ENCODE results near the gene F5. TPM values are rescaled to one million over a fixed set of nuclear protein-coding genes. Genes with fewer than 3 reads are reported as not detected.

Gene F5
- total RNA-seq, 2 experiments from 2014 or later: 20.7 to 23.3 TPM

DNA sequence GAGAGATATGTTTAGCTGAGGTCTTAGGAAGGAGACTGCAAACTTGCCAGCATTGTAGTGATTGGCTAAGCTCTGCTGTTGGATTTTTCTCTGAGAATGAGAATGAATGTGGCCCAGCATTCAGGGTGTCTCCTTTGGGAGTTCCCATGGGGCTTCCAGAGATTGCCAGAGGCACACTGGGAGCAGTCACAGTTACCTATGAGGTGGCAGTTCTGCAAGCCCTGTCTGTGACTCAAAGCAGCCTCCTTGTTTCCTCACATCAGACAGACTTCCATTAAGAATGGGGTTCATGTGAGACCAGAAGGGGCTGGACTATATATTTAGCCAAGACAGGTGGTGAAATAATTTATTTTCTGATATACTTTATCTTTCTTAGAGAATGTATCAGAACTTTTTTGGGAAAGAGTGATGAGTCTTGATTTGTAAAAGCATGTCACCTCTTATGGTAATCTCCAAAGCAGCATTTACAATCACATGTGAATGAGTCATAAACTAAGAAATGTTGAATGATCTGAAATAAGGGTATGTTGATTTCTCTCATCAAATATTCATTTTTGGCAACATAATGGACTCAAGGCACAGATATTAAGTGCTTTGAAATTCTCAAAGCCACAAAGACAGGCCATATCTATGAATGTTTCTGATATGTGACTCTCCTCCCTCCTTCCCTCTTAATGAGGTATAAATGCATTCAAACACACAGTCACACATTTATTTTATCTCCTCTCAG is 91.1 kb downstream of the F5 start:
- no peak overlapping the region for H3K27ac Mint-ChIP-seq
- intact Hi-C loops (cut with micrococcal nuclease): no loop called here
- DNase-seq: no peak
- H3K36me3 Mint-ChIP-seq (ENCODE audit: low read depth): peaks cover 7% of the 10 kb centered on the region
- CTCF ChIA-PET: no interaction called here
- TF ChIP-seq, protein P1, sequence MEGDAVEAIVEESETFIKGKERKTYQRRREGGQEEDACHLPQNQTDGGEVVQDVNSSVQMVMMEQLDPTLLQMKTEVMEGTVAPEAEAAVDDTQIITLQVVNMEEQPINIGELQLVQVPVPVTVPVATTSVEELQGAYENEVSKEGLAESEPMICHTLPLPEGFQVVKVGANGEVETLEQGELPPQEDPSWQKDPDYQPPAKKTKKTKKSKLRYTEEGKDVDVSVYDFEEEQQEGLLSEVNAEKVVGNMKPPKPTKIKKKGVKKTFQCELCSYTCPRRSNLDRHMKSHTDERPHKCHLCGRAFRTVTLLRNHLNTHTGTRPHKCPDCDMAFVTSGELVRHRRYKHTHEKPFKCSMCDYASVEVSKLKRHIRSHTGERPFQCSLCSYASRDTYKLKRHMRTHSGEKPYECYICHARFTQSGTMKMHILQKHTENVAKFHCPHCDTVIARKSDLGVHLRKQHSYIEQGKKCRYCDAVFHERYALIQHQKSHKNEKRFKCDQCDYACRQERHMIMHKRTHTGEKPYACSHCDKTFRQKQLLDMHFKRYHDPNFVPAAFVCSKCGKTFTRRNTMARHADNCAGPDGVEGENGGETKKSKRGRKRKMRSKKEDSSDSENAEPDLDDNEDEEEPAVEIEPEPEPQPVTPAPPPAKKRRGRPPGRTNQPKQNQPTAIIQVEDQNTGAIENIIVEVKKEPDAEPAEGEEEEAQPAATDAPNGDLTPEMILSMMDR (IDR thresholded peaks at IDR 0.05): no peak
- POLR2A ChIA-PET: interaction anchor here (1.5 kb wide), 1 partner anchor 9 kb away, joined by 3 read pairs; the partner anchor contains the start of gene SLC19A2
- peaks cover 20% of the 10 kb centered on the region for H3K27me3 Mint-ChIP-seq
- H3K4me3 Mint-ChIP-seq: no peak overlapping the region
- peaks cover 6% of the 10 kb centered on the region for H3K9me3 Mint-ChIP-seq
- H3K4me1 Mint-ChIP-seq (ENCODE audit: low read depth): peaks cover 12% of the 10 kb centered on the region
- ATAC-seq: no peak

DNA sequence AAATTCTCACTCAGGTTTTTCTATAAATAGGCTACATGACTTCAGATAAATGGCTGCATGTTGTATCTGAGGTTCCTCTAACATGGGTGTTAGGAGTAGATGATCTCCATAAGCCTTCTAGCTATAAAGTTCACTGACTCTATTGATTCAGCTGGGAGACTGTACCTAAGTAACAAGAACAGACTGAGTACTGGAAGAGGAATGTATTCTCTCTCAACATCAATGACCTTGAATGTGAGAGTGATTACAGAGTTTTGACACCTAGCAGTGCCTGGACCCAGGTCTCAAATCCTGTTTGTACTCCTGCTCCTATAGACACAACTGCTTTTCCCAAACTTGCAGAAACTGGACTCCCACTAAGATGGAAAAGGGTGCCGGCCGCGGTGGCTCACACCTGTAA is 91.9 kb downstream of the F5 start:
- ChIA-PET CTCF (interaction anchor here (1.6 kb wide), 1 partner anchor 21 kb away, joined by 3 read pairs; no protein-coding TSS in a partner anchor), POLR2A (no interaction called here)
- H3K4me1 Mint-ChIP-seq (ENCODE audit: low read depth): peaks cover 13% of the 10 kb centered on the region
- ATAC-seq: no peak
- peaks cover 7% of the 10 kb centered on the region for H3K36me3 Mint-ChIP-seq (ENCODE audit: low read depth)
- H3K27me3 Mint-ChIP-seq: peaks cover 20% of the 10 kb centered on the region
- H3K9me3 Mint-ChIP-seq: peaks cover 6% of the 10 kb centered on the region
- no peak overlapping the region for H3K4me3 Mint-ChIP-seq
- H3K27ac Mint-ChIP-seq: no peak overlapping the region
- intact Hi-C loops (cut with micrococcal nuclease): no loop called here
- TF ChIP-seq, protein P1 (IDR thresholded peaks at IDR 0.05): no peak
- no peak for DNase-seq

DNA sequence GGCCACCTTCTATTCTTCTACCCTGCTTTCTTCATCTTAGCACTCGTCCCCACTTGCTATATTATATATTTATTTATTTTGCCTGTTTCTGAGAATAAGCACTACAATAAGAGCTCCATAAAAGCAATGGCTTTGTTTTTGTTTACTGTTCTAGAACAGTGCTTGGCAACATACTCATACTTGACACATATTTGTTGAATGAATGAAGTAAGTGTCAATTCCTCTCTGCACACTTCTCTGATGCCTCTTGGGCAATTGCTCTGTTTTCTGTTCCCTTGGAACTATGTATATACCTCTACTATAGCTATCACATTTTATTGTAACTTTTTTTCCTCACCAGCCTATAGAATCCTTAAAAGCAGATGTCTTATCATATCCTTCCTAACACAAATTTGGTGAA is 93.0 kb downstream of the F5 start:
- H3K4me3 Mint-ChIP-seq: no peak overlapping the region
- POLR2A ChIA-PET: no interaction called here
- H3K9me3 Mint-ChIP-seq: peaks cover 3% of the 10 kb centered on the region
- CTCF ChIA-PET: interaction anchor here (1.0 to 1.6 kb wide), 2 partner anchors 23 to 53 kb away, joined by 3 read pairs; no protein-coding TSS in a partner anchor
- peaks cover 22% of the 10 kb centered on the region for H3K4me1 Mint-ChIP-seq (ENCODE audit: low read depth)
- H3K27me3 Mint-ChIP-seq: peaks cover 16% of the 10 kb centered on the region
- peaks cover 3% of the 10 kb centered on the region for H3K36me3 Mint-ChIP-seq (ENCODE audit: low read depth)
- no peak for DNase-seq
- H3K27ac Mint-ChIP-seq: no peak overlapping the region
- ATAC-seq: no peak
- TF ChIP-seq, protein P1 (IDR thresholded peaks at IDR 0.05): no peak
- intact Hi-C loops (cut with micrococcal nuclease): no loop called here

DNA sequence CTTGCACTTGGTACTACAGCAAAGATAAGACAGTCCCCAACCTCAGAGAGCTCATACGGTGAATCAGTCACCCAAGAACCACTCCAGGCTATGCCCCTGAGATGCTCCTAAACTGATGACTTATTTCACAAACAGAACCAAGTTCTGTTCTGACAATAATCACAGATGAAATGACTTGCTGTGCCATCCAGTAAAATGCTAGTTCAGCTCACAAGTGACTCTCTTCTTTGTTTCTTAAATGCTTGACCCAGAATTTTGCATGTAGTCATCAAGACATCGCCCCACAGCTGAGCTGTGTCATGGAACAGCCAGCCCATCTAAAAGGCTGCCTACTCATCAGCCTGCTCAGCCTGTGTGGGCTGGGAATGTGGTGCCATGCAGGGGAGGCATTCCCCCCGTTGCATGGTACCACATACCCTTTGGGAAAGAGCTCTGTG is 94.4 kb downstream of the F5 start:
- peak; percentile 82 for ATAC-seq
- intact Hi-C loops (cut with micrococcal nuclease): no loop called here
- DNase-seq: peak; percentile 54
- Mint-ChIP-seq H3K9me3 (no peaks in the 10 kb centered on the region), H3K4me3 (no peak overlapping the region), H3K36me3 (ENCODE audit: low read depth) (no peaks in the 10 kb centered on the region), H3K27ac (no peak overlapping the region), H3K27me3 (peaks cover 9% of the 10 kb centered on the region), H3K4me1 (ENCODE audit: low read depth) (peaks cover 36% of the 10 kb centered on the region)
- ChIA-PET CTCF (interaction anchor here (0.9 to 1.0 kb wide), 2 partner anchors 200 to 889 kb away, joined by 3 read pairs; no protein-coding TSS in a partner anchor), POLR2A (interaction anchor here (1.3 kb wide), 1 partner anchor 10 kb away, joined by 4 read pairs; no protein-coding TSS in a partner anchor)
- TF ChIP-seq, protein P1 (IDR thresholded peaks at IDR 0.05): no peak

DNA sequence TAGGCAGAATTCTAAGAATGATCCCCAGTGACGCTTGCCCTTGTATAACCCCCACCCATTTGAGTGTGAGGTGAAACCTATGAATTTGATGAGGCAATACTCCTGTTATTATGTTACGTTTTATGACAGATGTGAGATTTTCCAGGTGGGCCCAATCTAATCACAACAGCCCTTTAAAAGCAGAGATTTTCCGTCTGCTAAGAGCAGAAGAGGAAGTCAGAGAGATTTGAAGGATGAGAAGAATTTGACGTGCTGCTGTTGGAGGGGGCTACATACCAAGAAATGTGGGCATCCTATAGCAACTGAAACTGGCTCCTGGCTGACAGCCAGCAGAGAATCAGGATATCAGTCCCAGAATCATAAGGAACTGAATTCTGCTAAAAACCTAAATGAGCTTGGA is 98.1 kb downstream of the F5 start:
- peaks cover 5% of the 10 kb centered on the region for H3K36me3 Mint-ChIP-seq (ENCODE audit: low read depth)
- intact Hi-C loops (cut with micrococcal nuclease): loop anchor here (5.0 to 10.0 kb wide), 4 partner anchors 99 to 224 kb away; partner anchors contain the start of genes BLZF1, F5, NME7 and SELL
- TF ChIP-seq, protein P1 (IDR thresholded peaks at IDR 0.05): no peak
- no peaks in the 10 kb centered on the region for H3K27me3 Mint-ChIP-seq
- H3K27ac Mint-ChIP-seq: no peak overlapping the region
- H3K4me1 Mint-ChIP-seq (ENCODE audit: low read depth): peaks cover 55% of the 10 kb centered on the region
- CTCF ChIA-PET: no interaction called here
- no peak overlapping the region for H3K4me3 Mint-ChIP-seq
- no peaks in the 10 kb centered on the region for H3K9me3 Mint-ChIP-seq
- DNase-seq (no peak), ATAC-seq (no peak)
- POLR2A ChIA-PET: interaction anchor here (0.6 kb wide), 1 partner anchor 162 kb away, joined by 3 read pairs; no protein-coding TSS in a partner anchor

All from activated CD8-positive, alpha-beta T cell treated with anti-CD3 and anti-CD28 coated beads for 36 hours (primary cell).